CMK (cell line): Measurements from ENCODE around the gene TUBGCP3.

Experiments
- DNase-seq: peaks from one replicate; pipeline ENCODE4 v3.0.0-alpha.2; 2010; ENCODE audit warnings: low read depth

Gene TUBGCP3

DNA sequence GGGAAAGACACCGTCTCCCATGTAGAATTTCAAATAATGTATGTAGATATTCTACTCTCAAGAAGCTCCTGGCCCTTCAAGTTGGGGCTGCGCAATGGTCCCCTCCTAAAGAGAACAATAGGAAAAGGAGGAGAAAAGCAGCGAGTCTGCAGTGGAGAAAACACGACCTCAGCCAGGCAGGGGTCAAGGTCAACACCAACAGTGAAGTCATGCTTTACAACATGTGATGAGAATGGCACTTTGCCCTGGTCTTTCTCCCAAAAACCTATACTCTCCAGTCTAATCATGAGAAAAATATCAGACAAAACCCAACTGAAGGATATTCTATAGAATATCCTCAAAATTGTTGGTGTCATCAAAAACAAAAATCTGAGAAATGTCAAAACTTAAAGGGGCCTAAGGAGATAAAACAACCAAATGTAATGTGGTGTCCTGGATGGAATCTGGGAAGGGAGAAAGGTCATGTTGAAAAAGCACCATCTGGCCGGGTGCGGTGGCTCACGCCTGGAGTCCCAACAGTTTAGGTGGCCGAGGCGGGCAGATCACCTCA lies 110.8 kb downstream of the TUBGCP3 start:
- no peak for DNase-seq

DNA sequence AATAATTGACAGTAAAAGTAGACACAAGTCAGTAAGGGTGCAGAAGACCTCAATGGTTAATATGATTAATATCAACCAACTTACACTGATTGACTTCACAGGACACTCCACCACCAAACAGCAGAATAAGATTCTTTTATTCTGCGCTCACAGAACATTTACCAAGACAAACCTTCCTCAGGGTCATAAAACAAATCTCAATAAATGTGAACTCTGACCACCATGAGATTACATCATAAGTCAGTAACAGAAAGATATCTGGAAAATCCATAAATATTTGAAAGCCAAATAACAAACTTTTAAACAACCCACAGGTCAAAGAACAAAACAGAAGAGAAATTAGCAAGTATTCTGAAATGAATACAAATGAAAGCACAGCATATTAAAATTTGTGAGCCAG lies 112.1 kb downstream of the TUBGCP3 start:
- DNase-seq = no peak

- no peak for DNase-seq
Measured at GRCh38 chr13:112474869-112475268, 113.1 kb downstream of the TUBGCP3 start.

GRCh38 chr13:112473818-112474217 lies 114.1 kb downstream of the TUBGCP3 start:
- DNase-seq = no peak

GRCh38 chr13:112469071-112469745 lies 118.7 kb downstream of the TUBGCP3 start:
- no peak for DNase-seq

- no peak for DNase-seq
Measured at GRCh38 chr13:112468069-112468468, 119.9 kb downstream of the TUBGCP3 start.

DNA sequence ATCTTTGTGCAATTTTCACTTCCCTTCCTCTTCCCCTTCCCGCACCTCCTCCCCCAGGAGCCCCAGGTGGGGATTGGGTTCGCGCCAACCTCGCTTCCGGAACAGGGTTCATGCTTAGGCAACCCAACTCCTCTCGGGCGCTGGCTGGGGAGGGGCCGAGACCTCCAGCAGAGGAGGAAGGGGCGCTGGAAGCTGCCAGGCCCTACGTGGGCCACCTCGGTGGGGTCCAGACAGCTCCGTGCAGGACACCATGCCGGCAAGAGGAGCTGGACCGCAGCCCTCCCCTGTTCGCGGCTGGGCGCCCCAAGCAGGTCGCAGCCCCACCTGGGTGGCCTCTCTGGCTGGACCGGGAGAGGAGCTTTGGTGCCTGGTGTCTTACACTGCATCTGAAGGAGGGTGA lies 120.7 kb downstream of the TUBGCP3 start:
- DNase-seq = no peak

DNA sequence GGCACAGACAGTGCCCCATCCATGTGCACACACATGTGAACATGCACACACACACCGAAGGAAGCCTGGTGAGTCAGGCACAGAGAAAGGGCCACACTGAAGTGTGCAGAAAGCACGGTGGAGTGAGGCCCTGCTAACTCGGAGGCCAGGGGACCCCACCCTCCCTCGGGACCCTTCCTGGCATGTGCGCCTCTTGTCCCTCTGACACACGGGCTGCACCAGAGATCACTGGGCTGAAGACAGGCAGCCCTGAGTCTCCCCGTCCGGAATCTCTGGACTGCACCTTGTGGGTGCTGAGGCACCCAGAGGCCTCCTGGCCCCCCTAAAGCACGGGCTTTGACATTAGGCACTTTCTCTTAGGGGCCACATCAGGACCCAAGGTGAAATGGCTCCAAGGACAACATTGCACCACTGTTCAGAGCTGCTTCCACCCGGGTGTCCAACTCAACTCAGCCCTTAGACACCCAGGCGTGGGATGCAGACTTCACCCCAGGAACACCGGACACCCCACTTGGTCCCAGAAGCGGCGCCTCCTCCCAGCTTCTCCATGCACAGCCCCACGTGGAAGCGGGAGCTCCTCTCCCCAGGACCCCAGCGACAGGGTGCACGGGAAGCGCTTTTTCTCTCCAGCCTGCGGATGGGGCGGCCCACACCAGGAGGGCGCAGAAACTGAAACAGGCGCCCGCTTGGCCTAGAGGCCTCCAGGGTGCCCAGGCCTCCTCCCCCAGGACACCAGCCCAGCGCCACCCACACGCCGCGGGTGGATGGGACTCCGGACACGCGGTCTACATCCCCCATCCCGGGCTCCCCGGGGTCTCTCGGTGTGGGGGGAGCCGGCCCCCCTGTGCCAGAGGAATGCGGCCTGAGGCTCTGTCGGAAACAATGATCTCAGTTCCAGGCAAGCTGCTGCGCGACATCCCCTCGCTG lies 121.6 kb downstream of the TUBGCP3 start:
- no peak for DNase-seq

GRCh38 chr13:112465251-112466131 lies 122.5 kb downstream of the TUBGCP3 start:
- no peak for DNase-seq

DNA sequence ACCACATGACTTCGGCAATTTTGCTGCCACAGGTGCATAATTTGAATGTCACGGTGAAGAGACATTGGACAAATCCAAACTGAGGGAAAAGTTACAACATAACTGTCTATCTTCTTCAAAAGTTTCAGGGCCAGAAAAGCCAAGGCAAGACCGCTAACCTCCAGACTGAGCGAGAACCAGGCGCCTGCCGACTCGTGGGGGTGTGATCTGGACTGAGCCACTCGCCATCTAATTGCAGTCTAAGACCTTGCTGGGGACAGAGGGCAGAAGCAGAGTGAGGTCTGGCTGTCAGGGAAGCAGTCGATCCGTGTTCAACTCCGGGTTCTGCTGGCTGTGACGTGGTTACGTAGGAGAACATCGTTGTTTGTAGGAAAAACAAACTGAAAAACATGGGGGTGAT lies 123.2 kb downstream of the TUBGCP3 start:
- DNase-seq = no peak

DNA sequence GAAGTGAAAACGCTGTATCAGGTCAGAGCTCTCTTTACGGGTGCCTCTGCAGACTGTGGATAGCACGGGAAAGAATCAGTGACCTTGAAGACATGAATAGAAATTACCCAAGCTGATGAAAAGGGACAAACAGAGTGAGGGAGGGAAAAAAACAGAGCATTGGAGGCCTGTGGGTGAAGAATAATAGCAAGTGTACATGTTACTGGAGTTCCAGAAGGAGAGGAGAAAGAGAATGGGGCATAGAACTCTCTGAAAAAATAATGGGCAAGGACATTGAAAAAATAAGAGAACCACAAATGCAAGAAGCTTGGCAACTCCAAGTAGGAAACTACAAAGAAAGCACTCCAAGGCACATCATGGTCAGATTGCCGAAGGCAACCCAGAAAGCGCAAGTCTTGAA lies 125.5 kb downstream of the TUBGCP3 start:
- DNase-seq = no peak

DNA sequence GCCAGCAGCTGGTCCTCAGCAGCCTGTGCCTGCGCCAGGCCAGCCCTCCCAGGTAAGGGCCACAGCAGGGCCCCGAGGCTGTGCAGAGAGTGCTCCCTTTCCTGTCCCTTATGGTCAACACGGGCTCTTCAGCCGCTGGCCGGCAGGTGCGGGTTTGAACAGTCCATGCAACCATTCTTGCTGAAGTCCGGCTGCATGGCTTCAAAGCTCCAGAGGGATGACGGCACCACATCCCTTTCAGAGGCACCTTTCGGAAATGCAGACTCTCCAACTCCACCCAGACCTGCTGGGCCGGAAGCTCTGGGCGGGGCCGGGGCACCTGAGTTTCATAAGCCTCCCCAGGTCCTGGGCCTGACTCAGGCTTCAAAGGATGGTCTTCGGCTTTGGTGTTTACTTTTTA lies 130.5 kb downstream of the TUBGCP3 start:
- DNase-seq = no peak

DNA sequence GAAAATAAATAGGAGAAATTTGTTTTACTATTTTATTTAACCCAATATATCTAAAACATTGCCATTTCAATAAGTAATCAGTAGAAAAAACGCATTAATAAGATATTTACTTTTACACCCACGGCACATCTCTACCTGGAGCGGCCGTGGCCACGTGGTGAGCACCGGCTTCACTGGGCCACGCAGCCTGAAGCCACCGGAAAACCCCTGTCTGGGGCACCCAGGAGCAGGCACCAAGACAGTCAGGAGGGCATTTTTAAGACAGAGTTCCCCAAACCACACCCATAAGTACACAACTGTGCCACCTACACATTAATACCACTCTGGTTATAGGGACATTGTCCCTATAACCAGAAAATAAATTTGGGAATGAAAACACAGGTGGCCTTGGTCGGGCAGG lies 130.9 kb downstream of the TUBGCP3 start:
- no peak for DNase-seq

DNA sequence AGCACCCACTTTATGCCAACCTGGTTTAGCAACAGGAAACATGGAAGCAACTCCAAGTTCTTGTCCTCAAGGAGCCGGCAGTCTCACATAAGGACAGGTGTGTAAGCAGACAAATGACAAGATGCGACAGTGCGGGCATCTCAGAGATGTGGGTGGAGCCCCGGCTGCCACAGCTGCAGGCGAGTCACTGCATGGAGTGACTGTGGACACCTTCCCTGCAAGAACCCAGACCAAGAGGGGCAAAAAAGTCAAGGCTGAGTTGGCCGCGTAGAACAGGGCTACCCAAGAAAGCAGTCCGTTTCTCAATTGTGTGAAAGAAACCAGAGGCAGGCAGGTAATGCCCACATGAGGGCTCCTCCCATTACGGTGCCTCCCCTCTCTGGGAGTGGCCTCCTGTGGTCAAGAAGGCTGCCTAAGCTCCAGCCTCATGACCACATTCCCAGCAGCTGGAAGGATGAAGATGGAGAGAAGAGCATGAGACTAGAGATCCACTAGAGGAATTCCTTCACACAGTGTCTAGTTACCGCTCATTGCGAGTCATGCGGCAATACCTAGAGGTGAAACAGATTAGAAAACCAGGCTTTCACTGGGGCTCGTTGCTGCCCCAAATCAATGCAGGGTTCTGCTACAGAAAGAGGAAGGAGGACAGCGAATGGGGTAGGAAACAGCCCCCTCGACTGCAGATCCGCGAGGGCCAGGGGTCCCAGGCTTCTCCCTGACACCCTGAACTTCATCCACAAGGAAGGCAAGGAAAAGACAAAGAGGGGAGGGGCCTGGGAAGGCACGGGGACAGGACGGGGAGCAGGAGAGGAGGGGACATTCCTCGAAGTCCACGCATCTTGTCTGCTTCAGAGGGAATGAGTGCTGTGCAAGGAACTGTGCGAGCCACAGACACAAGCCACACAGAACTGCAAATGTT lies 131.6 kb downstream of the TUBGCP3 start:
- DNase-seq = no peak

DNA sequence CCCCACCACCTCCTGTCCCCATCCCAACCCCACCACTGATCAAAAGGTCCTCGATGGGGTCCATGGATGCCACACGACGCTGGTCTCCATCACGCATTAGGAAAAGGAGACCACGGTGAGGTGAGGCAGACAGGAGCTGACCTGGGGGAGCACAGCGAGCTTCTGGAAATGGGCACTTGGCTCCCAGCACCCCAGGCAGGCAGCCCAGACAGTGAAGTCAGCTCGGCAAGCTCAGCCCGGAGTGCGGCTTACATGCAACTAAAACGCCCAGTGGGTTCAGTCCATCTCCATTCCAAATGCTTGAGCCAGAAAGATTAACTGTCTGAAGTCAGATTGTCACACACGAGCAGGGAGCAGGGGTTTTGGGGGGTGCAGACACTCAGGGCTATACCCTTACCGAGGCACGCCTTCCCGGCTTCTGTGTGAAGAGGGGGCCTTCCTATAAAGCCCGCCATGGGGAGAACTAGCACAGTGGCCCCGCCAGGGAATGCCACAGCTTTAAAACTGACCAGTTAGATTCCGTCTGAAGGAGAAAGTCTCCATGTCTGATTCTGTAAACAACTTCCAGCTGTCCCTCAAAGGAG lies 132.4 kb downstream of the TUBGCP3 start:
- DNase-seq = no peak

GRCh38 chr13:112454648-112455334 lies 133.2 kb downstream of the TUBGCP3 start:
- no peak for DNase-seq

GRCh38 chr13:112453874-112454647 lies 133.9 kb downstream of the TUBGCP3 start:
- DNase-seq = no peak

GRCh38 chr13:112453207-112453829 lies 134.6 kb downstream of the TUBGCP3 start:
- no peak for DNase-seq
